Smooth muscle cell (in vitro differentiated cells): ENCODE measurements around the gene NIPBL. TPM values are rescaled to one million over a fixed set of nuclear protein-coding genes. Genes with fewer than 3 reads are reported as not detected.

Experiments
- DNase-seq: peaks from one replicate; lab custom pipeline; 2025; ENCODE audit not compliant: unreplicated experiment; lab: John Stamatoyannopoulos, UW
- H2AFZ ChIP-seq: fragments of 200-600 bp; sonication (generic); 2 replicates; pipeline ENCODE4 v1.6.0; 2016; ENCODE audit warnings: antibody characterized with exemption, low read depth, mild to moderate bottlenecking
- H3F3A ChIP-seq: fragments of 200-600 bp; sonication (generic); 2 replicates; pipeline ENCODE4 v1.6.0; 2017; ENCODE audit warnings: antibody characterized with exemption, low read depth
- H3K27ac ChIP-seq: fragments of 200-600 bp; sonication (generic); 2 replicates; pipeline ENCODE4 v1.5.1; 2016; ENCODE audit warnings: low read depth, mild to moderate bottlenecking
- H3K27me3 ChIP-seq: fragments of 200-600 bp; sonication (generic); 2 replicates; pipeline ENCODE4 v1.6.1; 2016; ENCODE audit warnings: low read depth, mild to moderate bottlenecking
- H3K36me3 ChIP-seq: fragments of 200-600 bp; sonication (generic); 2 replicates; pipeline ENCODE4 v1.5.1; 2016; ENCODE audit warnings: low read depth
- H3K4me1 ChIP-seq: fragments of 200-600 bp; sonication (generic); 2 replicates; pipeline ENCODE4 v1.5.1; 2016; ENCODE audit warnings: low read depth
- H3K4me2 ChIP-seq: fragments of 200-600 bp; sonication (generic); 2 replicates; pipeline ENCODE4 v1.6.0; 2016; ENCODE audit warnings: mild to moderate bottlenecking
- H3K4me3 ChIP-seq: fragments of 200-600 bp; sonication (generic); 2 replicates; pipeline ENCODE4 v1.5.1; 2016; ENCODE audit warnings: mild to moderate bottlenecking
- H3K79me2 ChIP-seq: fragments of 200-600 bp; sonication (generic); 2 replicates; pipeline ENCODE4 v1.6.0; 2016; ENCODE audit warnings: low read depth, mild to moderate bottlenecking
- H3K9ac ChIP-seq: fragments of 200-600 bp; sonication (generic); 2 replicates; pipeline ENCODE4 v1.6.0; 2016; ENCODE audit warnings: low read depth
- H3K9me3 ChIP-seq: fragments of 200-600 bp; sonication (generic); replicated peaks from 2 replicates; pipeline ENCODE4 v1.5.1; 2016; ENCODE audit warnings: low read depth
- H4K20me1 ChIP-seq: fragments of 200-600 bp; sonication (generic); 2 replicates; pipeline ENCODE4 v1.6.0; 2016; ENCODE audit warnings: low read depth
- WGBS: methylation state at CpG from one replicate; pipeline ENCODE4 v1.1.7; 2016; ENCODE audit warnings: low lambda C conversion rate; 5-methylcytosine and 5-hydroxymethylcytosine counted together
- polyA plus RNA-seq: library from polyadenylated mRNA; unstranded; fragments of >200 nt; fragmentation: Nextera tagmentation; extraction: Ambion mirVana; gene quantifications from 2 replicates; pipeline ENCODE4 v1.2.1, GENCODE V29; 2016
- total RNA-seq: library from RNA; depleted of rRNA; stranded (reverse); fragments of >200 nt; gene quantifications from 2 replicates; pipeline ENCODE4 v1.2.3, GENCODE V29; 2014
- TF ChIP-seq, protein P1 (sequence below): fragments of 200-600 bp; sonication (generic); IDR thresholded peaks from 2 replicates; pipeline ENCODE4 v1.5.1; 2017; ENCODE audit warnings: borderline replicate concordance, mild to moderate bottlenecking, antibody characterized with exemption; ENCODE audit not compliant: insufficient read depth, poor library complexity, severe bottlenecking

NIPBL gene
- total RNA-seq (46.3 and 46.4 TPM in 2 replicates), polyA plus RNA-seq (14.7 and 15.4 TPM in 2 replicates)

GRCh38 chr5:36876299-36876964, at the start of gene NIPBL:
Gene NIPBL, plus strand, starts transcription at chr5:36876769. Its CDS starts 76,928 bp downstream, at chr5:36953697.
- Histone ChIP-seq H3K27me3 (no peaks in the 10 kb centered on the region), H3K9me3 (no peaks in the 10 kb centered on the region), H3K36me3 (no peaks in the 10 kb centered on the region), H4K20me1 (peaks cover 77% of the 10 kb centered on the region), H3K4me2 (peak within 1 kb of the TSS; percentile 98), H3K4me3 (peak within 1 kb of the TSS; percentile 90), H3K4me1 (peaks cover 44% of the 10 kb centered on the region), H3F3A (no peaks in the 10 kb centered on the region), H2AFZ (peak within 1 kb of the TSS; percentile 86), H3K9ac (peak within 1 kb of the TSS; percentile 97), H3K79me2 (peaks cover 86% of the 10 kb centered on the region), H3K27ac (peak within 1 kb of the TSS; percentile 95)
- WGBS: under 1% methylated on average over 58 of the region's 73 CpGs
- TF ChIP-seq, protein P1, sequence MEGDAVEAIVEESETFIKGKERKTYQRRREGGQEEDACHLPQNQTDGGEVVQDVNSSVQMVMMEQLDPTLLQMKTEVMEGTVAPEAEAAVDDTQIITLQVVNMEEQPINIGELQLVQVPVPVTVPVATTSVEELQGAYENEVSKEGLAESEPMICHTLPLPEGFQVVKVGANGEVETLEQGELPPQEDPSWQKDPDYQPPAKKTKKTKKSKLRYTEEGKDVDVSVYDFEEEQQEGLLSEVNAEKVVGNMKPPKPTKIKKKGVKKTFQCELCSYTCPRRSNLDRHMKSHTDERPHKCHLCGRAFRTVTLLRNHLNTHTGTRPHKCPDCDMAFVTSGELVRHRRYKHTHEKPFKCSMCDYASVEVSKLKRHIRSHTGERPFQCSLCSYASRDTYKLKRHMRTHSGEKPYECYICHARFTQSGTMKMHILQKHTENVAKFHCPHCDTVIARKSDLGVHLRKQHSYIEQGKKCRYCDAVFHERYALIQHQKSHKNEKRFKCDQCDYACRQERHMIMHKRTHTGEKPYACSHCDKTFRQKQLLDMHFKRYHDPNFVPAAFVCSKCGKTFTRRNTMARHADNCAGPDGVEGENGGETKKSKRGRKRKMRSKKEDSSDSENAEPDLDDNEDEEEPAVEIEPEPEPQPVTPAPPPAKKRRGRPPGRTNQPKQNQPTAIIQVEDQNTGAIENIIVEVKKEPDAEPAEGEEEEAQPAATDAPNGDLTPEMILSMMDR: no peak
- peak; percentile 69 for DNase-seq

DNA sequence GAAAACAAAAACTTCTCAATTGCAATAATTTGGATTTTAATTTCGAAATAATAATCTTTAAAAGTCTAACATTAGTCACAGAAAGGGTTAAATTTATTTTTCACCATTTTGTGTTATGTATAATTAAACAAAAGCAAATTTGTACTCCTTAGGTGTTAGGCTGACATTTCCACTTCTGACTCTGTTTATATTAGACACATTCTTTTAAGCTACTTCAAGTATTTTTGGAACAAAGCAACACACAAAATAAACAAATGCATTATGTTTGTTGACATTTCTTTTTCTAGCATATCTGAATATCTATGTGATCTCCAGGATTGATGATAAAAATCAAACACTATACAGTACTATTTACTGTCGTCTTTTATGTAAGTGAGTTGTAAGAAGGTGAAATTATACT, 44.3 kb upstream of the NIPBL start:
- Histone ChIP-seq H3K4me2 (no peak overlapping the region), H4K20me1 (no peaks in the 10 kb centered on the region), H3K36me3 (no peaks in the 10 kb centered on the region), H3K9me3 (no peaks in the 10 kb centered on the region), H3K4me3 (no peak overlapping the region), H3K27ac (no peak overlapping the region), H3K79me2 (no peaks in the 10 kb centered on the region), H3K9ac (no peak overlapping the region), H3F3A (no peaks in the 10 kb centered on the region), H3K4me1 (no peaks in the 10 kb centered on the region), H2AFZ (no peak overlapping the region), H3K27me3 (peaks cover 31% of the 10 kb centered on the region)
- DNase-seq: no peak
- TF ChIP-seq, protein P1: no peak
- WGBS: 81% methylated on average over 2 of the region's 2 CpGs

DNA sequence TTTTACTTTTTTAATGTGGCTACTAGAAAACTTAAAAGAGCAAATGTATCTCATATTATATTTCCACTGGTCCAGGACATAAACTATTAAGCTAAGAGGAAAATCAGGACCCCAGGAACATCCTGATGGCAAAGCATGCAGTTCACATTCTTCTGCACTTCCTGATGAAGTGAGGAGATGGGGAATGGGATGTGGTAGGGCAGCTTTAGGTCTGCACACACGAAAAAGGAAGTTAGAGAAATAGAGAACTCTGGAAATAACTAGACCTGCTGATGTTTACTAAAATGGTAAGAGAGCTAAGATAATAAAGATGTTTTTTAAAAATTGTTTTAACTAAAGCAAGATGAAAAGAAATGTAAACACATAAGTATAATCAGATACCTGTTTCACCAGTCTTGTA, 39.7 kb upstream of the NIPBL start:
- H3K4me3 ChIP-seq: no peak overlapping the region
- H3K27ac ChIP-seq: no peak overlapping the region
- H3K4me2 ChIP-seq: no peak overlapping the region
- H3K36me3 ChIP-seq: no peaks in the 10 kb centered on the region
- no peak overlapping the region for H2AFZ ChIP-seq
- H3K79me2 ChIP-seq: no peaks in the 10 kb centered on the region
- H3F3A ChIP-seq: no peaks in the 10 kb centered on the region
- no peak for DNase-seq
- H3K9ac ChIP-seq: no peak overlapping the region
- no peaks in the 10 kb centered on the region for H4K20me1 ChIP-seq
- WGBS: 58% methylated on average over 1 of the region's 1 CpG
- no peaks in the 10 kb centered on the region for H3K9me3 ChIP-seq
- no peaks in the 10 kb centered on the region for H3K4me1 ChIP-seq
- TF ChIP-seq, protein P1: no peak
- H3K27me3 ChIP-seq: peaks cover 18% of the 10 kb centered on the region
